ENCODE data around the gene DKC1.
A peak's percentile ranks its signal among the peaks of the same experiment; 100 is the strongest.
"Not testable (repeated sequence)": the region's sequence is repeated elsewhere in the genome, so short reads cannot be mapped to it uniquely, and the experiment has no call there.

DKC1 gene

GRCh38 chrX:154793084-154793795, 30.6 kb downstream of the DKC1 start:
- no peak for DNase-seq (ENCODE audit: low read depth)

- DNase-seq (ENCODE audit: low read depth): no peak
Observed at GRCh38 chrX:154795016-154795415, 32.4 kb downstream of the DKC1 start.

- DNase-seq (ENCODE audit: low read depth): no peak
Observed at GRCh38 chrX:154797006-154797405, 34.3 kb downstream of the DKC1 start.

- DNase-seq (ENCODE audit: low read depth): no peak
Observed at GRCh38 chrX:154799556-154800348, 37.1 kb downstream of the DKC1 start.

GRCh38 chrX:154800478-154801210, 38.0 kb downstream of the DKC1 start:
- DNase-seq (ENCODE audit: low read depth): no peak

GRCh38 chrX:154802947-154803346, 40.3 kb downstream of the DKC1 start:
- DNase-seq (ENCODE audit: low read depth): no peak

GRCh38 chrX:154804261-154804956, 41.7 kb downstream of the DKC1 start:
- DNase-seq (ENCODE audit: low read depth): no peak

- peak; percentile 38 for DNase-seq (ENCODE audit: low read depth)
Observed at GRCh38 chrX:154804957-154805695, 42.5 kb downstream of the DKC1 start, which contains the start of gene MPP1. MPP1 (minus strand) TSS chrX:154805485; CDS start chrX:154805373, 112 bp downstream.

GRCh38 chrX:154805696-154806091, 43.0 kb downstream of the DKC1 start:
- DNase-seq (ENCODE audit: low read depth): no peak

- DNase-seq (ENCODE audit: low read depth): no peak
Observed at GRCh38 chrX:154806837-154807501, 44.3 kb downstream of the DKC1 start.

GRCh38 chrX:154809939-154810665, 47.4 kb downstream of the DKC1 start:
- DNase-seq (ENCODE audit: low read depth): no peak

- no peak for DNase-seq (ENCODE audit: low read depth)
Observed at GRCh38 chrX:154812341-154813101, 49.9 kb downstream of the DKC1 start.

GRCh38 chrX:154813801-154814200, 51.1 kb downstream of the DKC1 start:
- no peak for DNase-seq (ENCODE audit: low read depth)

GRCh38 chrX:154815274-154815818, 52.7 kb downstream of the DKC1 start:
- no peak for DNase-seq (ENCODE audit: low read depth)

- not testable (repeated sequence) for DNase-seq (ENCODE audit: low read depth)
Observed at GRCh38 chrX:154816326-154816898, 53.7 kb downstream of the DKC1 start.

- DNase-seq (ENCODE audit: low read depth): not testable (repeated sequence)
Observed at GRCh38 chrX:154817048-154817618, 54.5 kb downstream of the DKC1 start.

GRCh38 chrX:154818916-154819770, 56.5 kb downstream of the DKC1 start:
- DNase-seq (ENCODE audit: low read depth): no peak

All from activated gamma-delta T cell treated with anti-CD3 and anti-CD28 coated beads, Interleukin-2, amount 50 U/mL, for 16 hours (primary cell).